Measurements from ENCODE around the gene MYO18B.

MYO18B gene

DNA sequence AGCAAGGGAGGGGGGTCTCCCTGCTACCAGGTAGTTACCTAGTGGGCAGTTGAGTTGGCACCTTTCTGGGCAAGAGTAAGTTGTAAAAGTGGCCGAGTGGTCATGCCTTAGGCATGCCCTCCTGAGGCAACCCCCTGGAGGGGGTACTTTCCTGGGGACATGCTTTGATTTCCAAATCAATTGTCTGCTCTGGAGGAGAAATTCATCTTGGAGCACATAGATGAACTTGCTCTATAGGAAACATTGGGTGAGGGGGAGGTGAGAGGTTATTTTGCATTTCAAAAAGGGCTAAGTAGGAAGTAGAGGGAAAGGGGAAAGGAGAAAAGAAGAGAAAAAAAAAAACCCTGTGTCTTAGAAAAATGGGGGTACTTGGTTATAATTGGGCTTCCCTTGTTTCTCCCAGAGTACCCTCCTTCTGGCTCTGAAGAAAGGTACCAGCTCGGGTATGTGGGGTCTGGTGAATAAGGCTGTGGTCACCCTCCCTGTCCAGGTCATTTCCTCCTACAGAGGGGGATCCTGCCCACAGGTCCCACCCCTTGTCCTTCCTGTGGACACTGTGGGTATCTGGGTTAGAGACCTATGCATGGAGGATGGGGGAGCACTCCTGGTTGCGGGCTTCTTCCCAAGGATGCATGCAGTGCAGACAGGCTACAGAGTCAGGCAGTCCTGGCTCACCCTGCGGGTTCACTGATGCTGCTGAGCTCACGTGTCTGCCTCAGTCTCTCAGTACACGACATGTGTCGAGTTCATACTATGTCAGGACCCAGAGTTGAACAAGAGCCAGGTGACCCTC, 193.5 kb downstream of the MYO18B start:
- H3K4me3 ChIP-seq (ENCODE audit: low read depth, low read length) = no peak overlapping the region
- TF ChIP-seq CTCF (IDR thresholded peaks at IDR 0.05; ENCODE audit: low read depth, low read length, missing control alignments) = no peak
- no peak for DNase-seq (ENCODE audit: low read depth)

- no peak for TF ChIP-seq CTCF (IDR thresholded peaks at IDR 0.05; ENCODE audit: low read depth, low read length, missing control alignments)
- no peak overlapping the region for H3K4me3 ChIP-seq (ENCODE audit: low read depth, low read length)
- DNase-seq (ENCODE audit: low read depth) = no peak
These were observed 196.2 kb downstream of the MYO18B start for GRCh38 chr22:25938151-25938550.

- no peak for TF ChIP-seq CTCF (IDR thresholded peaks at IDR 0.05; ENCODE audit: low read depth, low read length, missing control alignments)
- no peak overlapping the region for H3K4me3 ChIP-seq (ENCODE audit: low read depth, low read length)
- no peak for DNase-seq (ENCODE audit: low read depth)
These were observed 197.4 kb downstream of the MYO18B start for GRCh38 chr22:25939384-25939783.

GRCh38 chr22:25940479-25940878, 198.5 kb downstream of the MYO18B start:
- DNase-seq (ENCODE audit: low read depth) = no peak
- no peak for TF ChIP-seq CTCF (IDR thresholded peaks at IDR 0.05; ENCODE audit: low read depth, low read length, missing control alignments)
- no peak overlapping the region for H3K4me3 ChIP-seq (ENCODE audit: low read depth, low read length)

GRCh38 chr22:25941365-25941960, 199.5 kb downstream of the MYO18B start:
- DNase-seq (ENCODE audit: low read depth) = no peak
- no peak for TF ChIP-seq CTCF (IDR thresholded peaks at IDR 0.05; ENCODE audit: low read depth, low read length, missing control alignments)
- H3K4me3 ChIP-seq (ENCODE audit: low read depth, low read length) = no peak overlapping the region

- H3K4me3 ChIP-seq (ENCODE audit: low read depth, low read length) = no peak overlapping the region
- no peak for TF ChIP-seq CTCF (IDR thresholded peaks at IDR 0.05; ENCODE audit: low read depth, low read length, missing control alignments)
- no peak for DNase-seq (ENCODE audit: low read depth)
These were observed 200.3 kb downstream of the MYO18B start for GRCh38 chr22:25942115-25942855.

Measured in GM12864 (cell line).